8988T (cell line): ENCODE data around the gene MCL1.
"Not testable (repeated sequence)": the region's sequence is repeated elsewhere in the genome, so short reads cannot be mapped to it uniquely, and the experiment has no call there.

ENCODE experiments used
- DNase-seq: peaks from one replicate; pipeline ENCODE4 v3.0.0; 2011

MCL1 gene

GRCh38 chr1:150579110-150579944 lies at the start of gene MCL1:
Gene MCL1, minus strand, starts transcription at chr1:150579610. Its CDS starts 80 bp downstream, at chr1:150579530.
- peak; percentile 74 for DNase-seq

- DNase-seq, result no peak
Measured at GRCh38 chr1:150628766-150629114, 49.3 kb upstream of the MCL1 start.

GRCh38 chr1:150627826-150628410 lies 48.5 kb upstream of the MCL1 start:
- DNase-seq, result no peak

- DNase-seq, result no peak
Measured at GRCh38 chr1:150626150-150626549, 46.7 kb upstream of the MCL1 start.

GRCh38 chr1:150624546-150624945 lies 45.1 kb upstream of the MCL1 start:
- DNase-seq, result not testable (repeated sequence)

GRCh38 chr1:150624134-150624533 lies 44.7 kb upstream of the MCL1 start:
- DNase-seq, result not testable (repeated sequence)

GRCh38 chr1:150622303-150622975 lies 43.0 kb upstream of the MCL1 start:
- no peak for DNase-seq

GRCh38 chr1:150621497-150622302 lies 42.3 kb upstream of the MCL1 start:
- DNase-seq, result no peak

- DNase-seq, result no peak
Measured at GRCh38 chr1:150620919-150621318, 41.5 kb upstream of the MCL1 start.

- DNase-seq, result peak; percentile 26
Measured at GRCh38 chr1:150619576-150620509, 40.4 kb upstream of the MCL1 start.

- DNase-seq, result no peak
Measured at GRCh38 chr1:150615346-150616201, 36.2 kb upstream of the MCL1 start.

- DNase-seq, result peak; percentile 15
Measured at GRCh38 chr1:150613061-150613920, 33.9 kb upstream of the MCL1 start.

GRCh38 chr1:150612014-150612345 lies 32.6 kb upstream of the MCL1 start:
- DNase-seq, result no peak

- no peak for DNase-seq
Measured at GRCh38 chr1:150610576-150610975, 31.2 kb upstream of the MCL1 start.

- no peak for DNase-seq
Measured at GRCh38 chr1:150609732-150610131, 30.3 kb upstream of the MCL1 start.

GRCh38 chr1:150606463-150607142 lies 27.2 kb upstream of the MCL1 start:
- DNase-seq, result no peak

GRCh38 chr1:150605451-150605731 lies 26.0 kb upstream of the MCL1 start:
- not testable (repeated sequence) for DNase-seq

GRCh38 chr1:150604226-150604588 lies 24.8 kb upstream of the MCL1 start:
- DNase-seq, result no peak

GRCh38 chr1:150603711-150604110 lies 24.3 kb upstream of the MCL1 start:
- no peak for DNase-seq

GRCh38 chr1:150602372-150602771 lies 23.0 kb upstream of the MCL1 start:
- not testable (repeated sequence) for DNase-seq
